Measurements from ENCODE around the gene CHCHD3.

CHCHD3 gene

DNA sequence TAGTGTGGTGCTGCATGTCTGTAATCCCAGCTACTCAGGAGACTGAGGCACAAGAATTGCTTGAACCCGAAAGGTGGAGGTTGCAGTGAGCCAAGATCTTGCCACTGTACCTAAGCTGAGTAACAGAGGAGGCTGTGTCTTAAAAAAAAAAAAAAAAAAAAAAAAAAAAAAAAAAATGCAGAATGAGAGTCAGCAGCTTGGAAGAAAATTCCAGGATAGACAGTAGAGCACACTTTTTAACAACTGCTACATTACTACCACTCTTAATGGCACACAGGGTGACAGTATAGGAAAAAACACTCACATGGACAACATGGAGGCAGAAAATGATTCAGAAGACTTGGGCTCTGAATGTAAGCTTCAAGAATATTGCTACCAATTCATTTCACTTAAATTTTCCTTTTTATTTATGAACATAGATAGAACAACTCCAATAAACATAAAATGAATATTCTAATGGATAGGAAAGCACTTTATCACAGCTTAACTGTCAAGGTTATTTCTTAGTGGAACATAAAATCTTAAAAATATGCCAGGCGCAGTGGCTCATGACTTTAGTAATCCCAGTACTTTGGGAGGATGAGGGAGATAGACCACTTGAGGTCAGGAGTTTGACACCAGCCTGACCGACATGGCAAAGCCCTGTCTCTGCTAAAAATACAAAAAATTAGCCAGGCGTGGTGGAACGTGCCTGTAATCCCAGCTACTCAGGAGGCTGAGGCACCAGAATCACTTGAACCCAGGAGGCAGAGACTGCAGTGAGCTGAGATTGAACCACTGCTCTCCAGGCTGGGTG is 31.5 kb downstream of the CHCHD3 start:
- no peak for ATAC-seq
- no peak for TF ChIP-seq GLIS3 (CRISPR knock-in tag; IDR thresholded peaks at IDR 0.05)
- TF ChIP-seq, protein P1, sequence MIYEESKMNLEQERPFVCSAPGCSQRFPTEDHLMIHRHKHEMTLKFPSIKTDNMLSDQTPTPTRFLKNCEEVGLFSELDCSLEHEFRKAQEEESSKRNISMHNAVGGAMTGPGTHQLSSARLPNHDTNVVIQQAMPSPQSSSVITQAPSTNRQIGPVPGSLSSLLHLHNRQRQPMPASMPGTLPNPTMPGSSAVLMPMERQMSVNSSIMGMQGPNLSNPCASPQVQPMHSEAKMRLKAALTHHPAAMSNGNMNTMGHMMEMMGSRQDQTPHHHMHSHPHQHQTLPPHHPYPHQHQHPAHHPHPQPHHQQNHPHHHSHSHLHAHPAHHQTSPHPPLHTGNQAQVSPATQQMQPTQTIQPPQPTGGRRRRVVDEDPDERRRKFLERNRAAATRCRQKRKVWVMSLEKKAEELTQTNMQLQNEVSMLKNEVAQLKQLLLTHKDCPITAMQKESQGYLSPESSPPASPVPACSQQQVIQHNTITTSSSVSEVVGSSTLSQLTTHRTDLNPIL (CRISPR knock-in tag; IDR thresholded peaks at IDR 0.05; ENCODE audit: low read depth), result no peak
- no peak for TF ChIP-seq ZC3H10 (CRISPR knock-in tag; IDR thresholded peaks at IDR 0.05)
- TF ChIP-seq ZFP3 (CRISPR knock-in tag; IDR thresholded peaks at IDR 0.05), result no peak
- no peak for TF ChIP-seq ARNTL (CRISPR knock-in tag; IDR thresholded peaks at IDR 0.05; ENCODE audit: borderline replicate concordance, low read depth)
- no peak for TF ChIP-seq RARB (CRISPR knock-in tag; IDR thresholded peaks at IDR 0.05)
- TF ChIP-seq, protein P2, sequence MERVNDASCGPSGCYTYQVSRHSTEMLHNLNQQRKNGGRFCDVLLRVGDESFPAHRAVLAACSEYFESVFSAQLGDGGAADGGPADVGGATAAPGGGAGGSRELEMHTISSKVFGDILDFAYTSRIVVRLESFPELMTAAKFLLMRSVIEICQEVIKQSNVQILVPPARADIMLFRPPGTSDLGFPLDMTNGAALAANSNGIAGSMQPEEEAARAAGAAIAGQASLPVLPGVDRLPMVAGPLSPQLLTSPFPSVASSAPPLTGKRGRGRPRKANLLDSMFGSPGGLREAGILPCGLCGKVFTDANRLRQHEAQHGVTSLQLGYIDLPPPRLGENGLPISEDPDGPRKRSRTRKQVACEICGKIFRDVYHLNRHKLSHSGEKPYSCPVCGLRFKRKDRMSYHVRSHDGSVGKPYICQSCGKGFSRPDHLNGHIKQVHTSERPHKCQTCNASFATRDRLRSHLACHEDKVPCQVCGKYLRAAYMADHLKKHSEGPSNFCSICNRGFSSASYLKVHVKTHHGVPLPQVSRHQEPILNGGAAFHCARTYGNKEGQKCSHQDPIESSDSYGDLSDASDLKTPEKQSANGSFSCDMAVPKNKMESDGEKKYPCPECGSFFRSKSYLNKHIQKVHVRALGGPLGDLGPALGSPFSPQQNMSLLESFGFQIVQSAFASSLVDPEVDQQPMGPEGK (CRISPR knock-in tag; IDR thresholded peaks at IDR 0.05; ENCODE audit: borderline replicate concordance), result no peak
- no peak for TF ChIP-seq ZNF70 (CRISPR knock-in tag; IDR thresholded peaks at IDR 0.05)
- TF ChIP-seq PPARA (CRISPR knock-in tag; IDR thresholded peaks at IDR 0.05; ENCODE audit: borderline replicate concordance), result no peak
- no peak for TF ChIP-seq SNAI2 (CRISPR knock-in tag; IDR thresholded peaks at IDR 0.05)
- no peak for TF ChIP-seq ISL1 (CRISPR knock-in tag; IDR thresholded peaks at IDR 0.05)
- no peak for TF ChIP-seq TCF4 (CRISPR knock-in tag; IDR thresholded peaks at IDR 0.05; ENCODE audit: borderline replicate concordance)
- no peak for TF ChIP-seq ZNF565 (CRISPR knock-in tag; conservative IDR thresholded peaks at IDR 0.05; ENCODE audit: low read depth)

DNA sequence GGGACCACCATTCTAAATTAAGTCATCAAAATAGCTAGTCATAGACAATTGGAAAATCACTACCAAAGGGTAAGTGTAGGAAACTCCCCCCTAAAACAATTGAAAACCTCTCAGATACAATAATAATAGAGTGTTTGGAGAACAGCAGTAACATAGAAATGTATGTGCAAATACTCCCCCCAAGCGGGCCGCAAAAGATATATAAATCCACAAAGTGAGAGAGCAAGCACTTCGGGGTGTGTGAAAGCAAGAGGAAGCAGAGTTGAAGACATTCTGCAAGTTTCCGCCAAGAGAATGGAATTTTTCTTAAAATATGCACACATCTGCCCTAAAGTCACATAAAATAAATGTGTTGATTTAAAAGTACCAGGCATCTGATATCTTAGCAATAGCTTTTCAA is 33.3 kb downstream of the CHCHD3 start:
- ATAC-seq, result no peak
- TF ChIP-seq ZC3H10 (CRISPR knock-in tag; IDR thresholded peaks at IDR 0.05), result no peak
- TF ChIP-seq PPARA (CRISPR knock-in tag; IDR thresholded peaks at IDR 0.05; ENCODE audit: borderline replicate concordance), result no peak
- no peak for TF ChIP-seq ZFP30 (CRISPR knock-in tag; IDR thresholded peaks at IDR 0.05)
- no peak for TF ChIP-seq ARNTL (CRISPR knock-in tag; IDR thresholded peaks at IDR 0.05; ENCODE audit: borderline replicate concordance, low read depth)
- no peak for TF ChIP-seq BACH2 (CRISPR knock-in tag; IDR thresholded peaks at IDR 0.05; ENCODE audit: borderline replicate concordance)
- no peak for TF ChIP-seq TOX (CRISPR knock-in tag; IDR thresholded peaks at IDR 0.05; ENCODE audit: borderline replicate concordance)
- TF ChIP-seq, protein P3, sequence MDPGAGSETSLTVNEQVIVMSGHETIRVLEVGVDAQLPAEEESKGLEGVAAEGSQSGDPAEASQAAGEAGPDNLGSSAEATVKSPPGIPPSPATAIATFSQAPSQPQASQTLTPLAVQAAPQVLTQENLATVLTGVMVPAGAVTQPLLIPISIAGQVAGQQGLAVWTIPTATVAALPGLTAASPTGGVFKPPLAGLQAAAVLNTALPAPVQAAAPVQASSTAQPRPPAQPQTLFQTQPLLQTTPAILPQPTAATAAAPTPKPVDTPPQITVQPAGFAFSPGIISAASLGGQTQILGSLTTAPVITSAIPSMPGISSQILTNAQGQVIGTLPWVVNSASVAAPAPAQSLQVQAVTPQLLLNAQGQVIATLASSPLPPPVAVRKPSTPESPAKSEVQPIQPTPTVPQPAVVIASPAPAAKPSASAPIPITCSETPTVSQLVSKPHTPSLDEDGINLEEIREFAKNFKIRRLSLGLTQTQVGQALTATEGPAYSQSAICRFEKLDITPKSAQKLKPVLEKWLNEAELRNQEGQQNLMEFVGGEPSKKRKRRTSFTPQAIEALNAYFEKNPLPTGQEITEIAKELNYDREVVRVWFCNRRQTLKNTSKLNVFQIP (CRISPR knock-in tag; IDR thresholded peaks at IDR 0.05; ENCODE audit: borderline replicate concordance, low read depth), result no peak
- no peak for TF ChIP-seq GLIS3 (CRISPR knock-in tag; IDR thresholded peaks at IDR 0.05)
- TF ChIP-seq, protein P2 (CRISPR knock-in tag; IDR thresholded peaks at IDR 0.05; ENCODE audit: borderline replicate concordance), result no peak
- TF ChIP-seq, protein P4, sequence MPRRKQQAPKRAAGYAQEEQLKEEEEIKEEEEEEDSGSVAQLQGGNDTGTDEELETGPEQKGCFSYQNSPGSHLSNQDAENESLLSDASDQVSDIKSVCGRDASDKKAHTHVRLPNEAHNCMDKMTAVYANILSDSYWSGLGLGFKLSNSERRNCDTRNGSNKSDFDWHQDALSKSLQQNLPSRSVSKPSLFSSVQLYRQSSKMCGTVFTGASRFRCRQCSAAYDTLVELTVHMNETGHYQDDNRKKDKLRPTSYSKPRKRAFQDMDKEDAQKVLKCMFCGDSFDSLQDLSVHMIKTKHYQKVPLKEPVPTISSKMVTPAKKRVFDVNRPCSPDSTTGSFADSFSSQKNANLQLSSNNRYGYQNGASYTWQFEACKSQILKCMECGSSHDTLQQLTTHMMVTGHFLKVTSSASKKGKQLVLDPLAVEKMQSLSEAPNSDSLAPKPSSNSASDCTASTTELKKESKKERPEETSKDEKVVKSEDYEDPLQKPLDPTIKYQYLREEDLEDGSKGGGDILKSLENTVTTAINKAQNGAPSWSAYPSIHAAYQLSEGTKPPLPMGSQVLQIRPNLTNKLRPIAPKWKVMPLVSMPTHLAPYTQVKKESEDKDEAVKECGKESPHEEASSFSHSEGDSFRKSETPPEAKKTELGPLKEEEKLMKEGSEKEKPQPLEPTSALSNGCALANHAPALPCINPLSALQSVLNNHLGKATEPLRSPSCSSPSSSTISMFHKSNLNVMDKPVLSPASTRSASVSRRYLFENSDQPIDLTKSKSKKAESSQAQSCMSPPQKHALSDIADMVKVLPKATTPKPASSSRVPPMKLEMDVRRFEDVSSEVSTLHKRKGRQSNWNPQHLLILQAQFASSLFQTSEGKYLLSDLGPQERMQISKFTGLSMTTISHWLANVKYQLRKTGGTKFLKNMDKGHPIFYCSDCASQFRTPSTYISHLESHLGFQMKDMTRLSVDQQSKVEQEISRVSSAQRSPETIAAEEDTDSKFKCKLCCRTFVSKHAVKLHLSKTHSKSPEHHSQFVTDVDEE (CRISPR knock-in tag; IDR thresholded peaks at IDR 0.05), result no peak
- no peak for TF ChIP-seq SNAI2 (CRISPR knock-in tag; IDR thresholded peaks at IDR 0.05)
- no peak for TF ChIP-seq ZNF8 (CRISPR knock-in tag; IDR thresholded peaks at IDR 0.05)
- TF ChIP-seq ZNF565 (CRISPR knock-in tag; conservative IDR thresholded peaks at IDR 0.05; ENCODE audit: low read depth), result no peak
- no peak for TF ChIP-seq CSDC2 (CRISPR knock-in tag; IDR thresholded peaks at IDR 0.05)
- no peak for TF ChIP-seq RARB (CRISPR knock-in tag; IDR thresholded peaks at IDR 0.05)
- TF ChIP-seq, protein P1 (CRISPR knock-in tag; IDR thresholded peaks at IDR 0.05; ENCODE audit: low read depth), result no peak
- no peak for TF ChIP-seq ZFP3 (CRISPR knock-in tag; IDR thresholded peaks at IDR 0.05)
- TF ChIP-seq TCF4 (CRISPR knock-in tag; IDR thresholded peaks at IDR 0.05; ENCODE audit: borderline replicate concordance), result no peak

Data from SK-N-SH treated with all-trans-retinoic acid at 6 μM for 48 hours (cell line).